GM18505 (cell line): ENCODE data around the gene AHCYL1.

Experiments
- ATAC-seq: cut with Tn5 transposase; IDR thresholded peaks from one replicate; pipeline ENCODE4 v1.9.1; 2021; ENCODE audit not compliant: unreplicated experiment
- POLR2A ChIP-seq: IDR thresholded peaks from 4 replicates; pipeline ENCODE4 v1.6.1; 2011; ENCODE audit warnings: borderline replicate concordance; ENCODE audit not compliant: insufficient read depth, insufficient read length; ENCODE audit errors: extremely low read depth

The AHCYL1 gene

GRCh38 chr1:109980324-109981003, 4.1 kb upstream of the AHCYL1 start:
- TF ChIP-seq POLR2A, result no peak
- ATAC-seq, result no peak

GRCh38 chr1:109981004-109981335, 3.6 kb upstream of the AHCYL1 start:
- ATAC-seq, result no peak
- no peak for TF ChIP-seq POLR2A

- ATAC-seq, result no peak
- TF ChIP-seq POLR2A, result no peak
Observed at GRCh38 chr1:109983380-109984189, 980 bp upstream of the AHCYL1 start.

GRCh38 chr1:109984190-109984455, 442 bp upstream of the AHCYL1 start:
- no peak for ATAC-seq
- TF ChIP-seq POLR2A, result no peak

- TF ChIP-seq POLR2A, result no peak
- no peak for ATAC-seq
Observed at GRCh38 chr1:109985247-109986053, 885 bp downstream of the AHCYL1 start.

GRCh38 chr1:109986054-109986444, 1.5 kb downstream of the AHCYL1 start:
- no peak for TF ChIP-seq POLR2A
- ATAC-seq, result no peak

GRCh38 chr1:109988349-109988914, 3.9 kb downstream of the AHCYL1 start:
- no peak for TF ChIP-seq POLR2A
- no peak for ATAC-seq

GRCh38 chr1:109989506-109990301, 5.1 kb downstream of the AHCYL1 start:
- no peak for TF ChIP-seq POLR2A
- no peak for ATAC-seq

- TF ChIP-seq POLR2A, result no peak
- ATAC-seq, result no peak
Observed at GRCh38 chr1:109990302-109990653, 5.7 kb downstream of the AHCYL1 start.

- ATAC-seq, result no peak
- no peak for TF ChIP-seq POLR2A
Observed at GRCh38 chr1:109991400-109991925, 6.9 kb downstream of the AHCYL1 start.

GRCh38 chr1:109993885-109994284, 9.3 kb downstream of the AHCYL1 start:
- no peak for ATAC-seq
- no peak for TF ChIP-seq POLR2A

- TF ChIP-seq POLR2A, result no peak
- no peak for ATAC-seq
Observed at GRCh38 chr1:109994654-109995053, 10.1 kb downstream of the AHCYL1 start.

GRCh38 chr1:109995536-109995935, 11.0 kb downstream of the AHCYL1 start:
- no peak for TF ChIP-seq POLR2A
- no peak for ATAC-seq
